Erythroblast (primary cell): ENCODE results near the gene B4GALT3.

Experiments
- GATA1 ChIP-seq: IDR thresholded peaks from 2 replicates; pipeline ENCODE4 v1.6.1; 2011; ENCODE audit warnings: low read depth, mild to moderate bottlenecking, control low read depth, low read length, moderate library complexity
- POLR2A ChIP-seq: IDR thresholded peaks from 2 replicates; pipeline ENCODE4 v1.6.1; 2011; ENCODE audit warnings: mild to moderate bottlenecking, low read length

DNA sequence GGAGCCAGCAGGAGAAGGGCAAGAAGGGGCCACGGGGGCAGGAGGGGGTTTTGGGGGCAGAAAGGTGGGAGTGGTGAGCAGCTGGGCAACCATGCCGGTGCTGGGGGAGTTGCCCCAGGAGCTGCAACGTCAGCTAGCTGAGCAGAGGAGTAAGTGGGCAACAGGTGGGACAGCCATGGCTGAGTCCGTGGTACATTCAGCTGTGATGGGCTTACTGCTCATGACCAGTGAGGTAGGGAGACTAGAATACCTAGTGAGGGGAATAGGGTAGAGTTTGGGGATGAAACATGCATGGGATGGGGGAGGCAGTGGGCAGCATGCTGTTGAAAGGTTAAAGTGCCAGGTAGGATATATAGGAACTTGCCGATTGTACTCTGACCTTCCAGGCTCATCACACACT lies 15.7 kb downstream of the B4GALT3 start:
- TF ChIP-seq POLR2A, result no peak
- TF ChIP-seq GATA1, result no peak
